ENCODE results near the gene TAX1BP3. TPM values are rescaled to one million over a fixed set of nuclear protein-coding genes. Genes with fewer than 3 reads are reported as not detected.
"Not testable (repeated sequence)": the region's sequence is repeated elsewhere in the genome, so short reads cannot be mapped to it uniquely, and the experiment has no call there.

The TAX1BP3 gene
- total and polyA plus RNA-seq, 2 experiments from 2014 or later: 98.7 to 134 TPM

DNA sequence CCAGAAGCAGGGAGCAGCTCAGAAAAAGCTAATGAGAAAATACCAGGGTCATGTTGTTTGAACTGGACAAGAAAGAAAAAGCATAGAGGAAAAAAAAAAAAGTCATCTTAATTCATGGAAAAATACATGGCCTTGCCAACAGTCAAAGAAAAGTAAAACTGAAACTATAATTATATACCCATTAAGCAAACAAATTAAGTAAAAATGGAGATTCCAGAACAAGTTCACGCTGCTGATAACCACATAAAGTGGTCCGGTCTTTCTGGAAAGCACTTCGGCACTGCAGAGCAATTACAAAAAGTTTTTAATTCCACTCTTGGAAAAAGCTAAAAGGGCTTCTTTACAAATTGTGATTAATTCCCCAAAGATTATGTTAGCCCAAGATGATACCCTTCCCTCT is 40.0 kb upstream of the TAX1BP3 start (continued):
- TF ChIP-seq ZNF462 (CRISPR knock-in tag; IDR thresholded peaks at IDR 0.05): no peak

- H3K79me2 ChIP-seq (replicated peaks; ENCODE audit: insufficient read depth); H2AFZ ChIP-seq; H3K27me3 ChIP-seq (ENCODE audit: insufficient read depth); ATAC-seq; H3K4me1 ChIP-seq (ENCODE audit: insufficient read depth); DNase-seq (ENCODE audit: low spot score); H4K20me1 ChIP-seq (replicated peaks; ENCODE audit: insufficient read depth); H3K9me2 ChIP-seq (ENCODE audit: insufficient read depth); H3K4me2 ChIP-seq; H3K36me3 ChIP-seq (ENCODE audit: insufficient read depth); H3K4me3 Mint-ChIP-seq; H3F3A ChIP-seq (replicated peaks; ENCODE audit: low read depth); H3K4me1 Mint-ChIP-seq; H3K4me3 ChIP-seq; H3K27ac Mint-ChIP-seq; H3K27ac ChIP-seq (ENCODE audit: low read depth); H3K9me3 Mint-ChIP-seq: not testable (repeated sequence)
- peaks cover 14% of the 10 kb centered on the region for H3K36me3 Mint-ChIP-seq (ENCODE audit: low read depth)
- peaks cover 15% of the 10 kb centered on the region for H3K27me3 Mint-ChIP-seq (ENCODE audit: insufficient read depth, low read depth, poor library complexity)
Observed at GRCh38 chr17:3705718-3705984, 37.3 kb upstream of the TAX1BP3 start.

- H3K4me2 ChIP-seq: no peak overlapping the region
- H4K20me1 ChIP-seq (replicated peaks; ENCODE audit: insufficient read depth): no peaks in the 10 kb centered on the region; the same call in 1 of the 2 replicates
- no peak overlapping the region for H3K4me3 ChIP-seq
- H3K27me3 ChIP-seq (ENCODE audit: insufficient read depth): no peaks in the 10 kb centered on the region
- Mint-ChIP-seq H3K36me3 (ENCODE audit: low read depth) (peaks cover 14% of the 10 kb centered on the region), H3K9me3 (peaks cover 7% of the 10 kb centered on the region; the same call in 1 of the 3 replicates), H3K27me3 (ENCODE audit: insufficient read depth, low read depth, poor library complexity) (peaks cover 15% of the 10 kb centered on the region), H3K4me1 (no peaks in the 10 kb centered on the region), H3K27ac (no peak overlapping the region), H3K4me3 (no peak overlapping the region)
- DNase-seq (ENCODE audit: low spot score) (no peak), ATAC-seq (no peak)
- no peak overlapping the region for H2AFZ ChIP-seq
- no peaks in the 10 kb centered on the region for H3K36me3 ChIP-seq (ENCODE audit: insufficient read depth)
- H3K79me2 ChIP-seq (replicated peaks; ENCODE audit: insufficient read depth): no peaks in the 10 kb centered on the region
- no peaks in the 10 kb centered on the region for H3K9me2 ChIP-seq (ENCODE audit: insufficient read depth)
- H3K27ac ChIP-seq (ENCODE audit: low read depth): no peak overlapping the region
- no peaks in the 10 kb centered on the region for H3K4me1 ChIP-seq (ENCODE audit: insufficient read depth)
- no peaks in the 10 kb centered on the region for H3F3A ChIP-seq (replicated peaks; ENCODE audit: low read depth)
- TF ChIP-seq CREB1 (CRISPR knock-in tag; IDR thresholded peaks at IDR 0.05; ENCODE audit: low read depth) (no peak), ZNF462 (CRISPR knock-in tag; IDR thresholded peaks at IDR 0.05) (no peak)
Observed at GRCh38 chr17:3704931-3705717, 36.7 kb upstream of the TAX1BP3 start.

All from GM23338 (cell line).